D721Med (cell line): Measurements from ENCODE around the gene TIGAR.

Experiments
- DNase-seq: peaks from one replicate; pipeline ENCODE4 v3.0.0; 2011; ENCODE audit warnings: low spot score; ENCODE audit not compliant: insufficient read length
- FAIRE-seq: peaks from 2 replicates; lab custom pipeline; 2011; peaks lifted over from hg19 to GRCh38; lab: Jason Lieb, UNC
- CTCF ChIP-seq: IDR thresholded peaks from 2 replicates; pipeline ENCODE4 v1.5.1; 2012; ENCODE audit warnings: mild to moderate bottlenecking, control low read depth; ENCODE audit not compliant: insufficient read depth; ENCODE audit errors: missing control alignments

The TIGAR gene

GRCh38 chr12:4320853-4321701, at the start of gene TIGAR:
Gene TIGAR (plus strand): TSS chr12:4321213. CDS start chr12:4321272, 59 bp downstream.
- FAIRE-seq (no peak), DNase-seq (peak; percentile 87)
- TF ChIP-seq CTCF, result no peak

- DNase-seq (peak; percentile 64), FAIRE-seq (no peak)
- TF ChIP-seq CTCF, result no peak
Observed at GRCh38 chr12:4271717-4272423, 49.1 kb upstream of the TIGAR start.

GRCh38 chr12:4272424-4273272, 48.4 kb upstream of the TIGAR start:
- DNase-seq (no peak), FAIRE-seq (no peak)
- no peak for TF ChIP-seq CTCF

- FAIRE-seq, result no peak
- no peak for DNase-seq
- no peak for TF ChIP-seq CTCF
Observed at GRCh38 chr12:4273273-4273651, 47.8 kb upstream of the TIGAR start.

GRCh38 chr12:4273652-4274395, 47.2 kb upstream of the TIGAR start, which contains the start of gene CCND2:
Gene CCND2 (plus strand): TSS chr12:4273762. CDS start chr12:4274041, 279 bp downstream.
- DNase-seq (peak; percentile 92), FAIRE-seq (no peak)
- no peak for TF ChIP-seq CTCF

GRCh38 chr12:4274396-4275015, 46.5 kb upstream of the TIGAR start:
- FAIRE-seq (no peak), DNase-seq (no peak)
- no peak for TF ChIP-seq CTCF
